Endodermal cell (in vitro differentiated cells): ENCODE data around the gene TNRC6C. TPM values are rescaled to one million over a fixed set of nuclear protein-coding genes. Genes with fewer than 3 reads are reported as not detected.
A peak's percentile ranks its signal among the peaks of the same experiment; 100 is the strongest.

Experiments
- DNase-seq: peaks from one replicate; pipeline ENCODE4 v3.0.0-alpha.2; 2017
- H3K27ac ChIP-seq: 2 replicates; pipeline ENCODE4 v1.5.1; 2013; ENCODE audit warnings: mild to moderate bottlenecking, low read depth, low read length, moderate library complexity
- H3K27me3 ChIP-seq: 2 replicates; pipeline ENCODE4 v1.6.1; 2013; ENCODE audit warnings: mild to moderate bottlenecking, low read length, moderate library complexity; ENCODE audit not compliant: insufficient read depth, control insufficient read depth, poor library complexity, severe bottlenecking
- H3K36me3 ChIP-seq: 2 replicates; pipeline ENCODE4 v1.7.0; 2013; ENCODE audit warnings: mild to moderate bottlenecking, low read length, moderate library complexity; ENCODE audit not compliant: control insufficient read depth, insufficient read depth
- H3K4me1 ChIP-seq: one replicate; pipeline ENCODE4 v1.7.0; 2013; ENCODE audit warnings: low read length; ENCODE audit not compliant: control insufficient read depth, insufficient read depth
- H3K4me3 ChIP-seq: 2 replicates; pipeline ENCODE4 v1.5.1; 2013; ENCODE audit warnings: mild to moderate bottlenecking, low read length, moderate library complexity
- H3K9ac ChIP-seq: 2 replicates; pipeline ENCODE4 v1.6.1; 2013; ENCODE audit warnings: mild to moderate bottlenecking, low read length, moderate library complexity; ENCODE audit not compliant: poor library complexity, severe bottlenecking; ENCODE audit errors: extremely low read depth
- H3K9me3 ChIP-seq: 2 replicates; pipeline ENCODE4 v1.6.1; 2013; ENCODE audit warnings: mild to moderate bottlenecking, low read length, moderate library complexity; ENCODE audit not compliant: control insufficient read depth
- H3K27ac Mint-ChIP-seq: 2 replicates; pipeline ENCODE4 v1.8.0; 2020; ENCODE audit warnings: mixed read lengths
- H3K27me3 Mint-ChIP-seq: 2 replicates; pipeline ENCODE4 v1.8.0; 2021; ENCODE audit warnings: mild to moderate bottlenecking, mixed read lengths; ENCODE audit not compliant: insufficient read depth
- H3K36me3 Mint-ChIP-seq: 2 replicates; pipeline ENCODE4 v1.8.0; 2020; ENCODE audit warnings: low read depth, mixed read lengths
- H3K4me1 Mint-ChIP-seq: 2 replicates; pipeline ENCODE4 v1.8.0; 2020; ENCODE audit warnings: mixed read lengths
- H3K4me3 Mint-ChIP-seq: 2 replicates; pipeline ENCODE4 v1.8.0; 2020; ENCODE audit warnings: mild to moderate bottlenecking, moderate library complexity, mixed read lengths
- H3K9me3 Mint-ChIP-seq: 2 replicates; pipeline ENCODE4 v1.8.0; 2020; ENCODE audit warnings: mild to moderate bottlenecking, mixed read lengths
- CTCF ChIP-seq: fragments of 200-600 bp; sonication (generic); conservative IDR thresholded peaks from 2 replicates; pipeline ENCODE4 v1.5.0; 2021; ENCODE audit warnings: antibody characterized with exemption, mild to moderate bottlenecking
- WGBS, 2 experiments: methylation state at CpG; one replicate each; pipeline versions ENCODE4 v1.1.5 to v1.1.7; 2013; ENCODE audit warnings: missing lambda C conversion rate in 2 of 2, mixed read lengths in 1 of 2; ENCODE audit not compliant: insufficient coverage in 1 of 2, insufficient read length in 1 of 2; 5-methylcytosine and 5-hydroxymethylcytosine counted together
- total RNA-seq, 2 donors: library from RNA; stranded (reverse); fragmentation: NEBNext Ultra II Directional in 1 of 2; extraction: Animal tissue kit (Norgen Biotek cat#: 25700) in 1 of 2; gene quantifications; 2 replicates in 1 of 2; 3 replicates in 1 of 2; pipeline ENCODE4 v1.2.1, GENCODE V29; 2021

The TNRC6C gene
- total RNA-seq, 2 donors from 2014 or later, result 22.4 to 40.2 TPM

GRCh38 chr17:78117027-78117981 is 158.8 kb downstream of the TNRC6C start:
- no peak overlapping the region for H3K9ac ChIP-seq
- Mint-ChIP-seq H3K4me3 (no peak overlapping the region), H3K36me3 (peaks cover 37% of the 10 kb centered on the region), H3K27me3 (no peaks in the 10 kb centered on the region), H3K4me1 (no peaks in the 10 kb centered on the region), H3K27ac (no peak overlapping the region), H3K9me3 (no peaks in the 10 kb centered on the region)
- no peaks in the 10 kb centered on the region for H3K27me3 ChIP-seq
- DNase-seq, result peak; percentile 88
- H3K4me3 ChIP-seq, result no peak overlapping the region
- TF ChIP-seq CTCF, result peak; percentile 84
- H3K9me3 ChIP-seq, result no peaks in the 10 kb centered on the region
- peaks cover 5% of the 10 kb centered on the region for H3K36me3 ChIP-seq
- WGBS, 2 experiments, result 90 to 93% methylated on average over 26 to 41 of the region's 41 CpGs
- no peak overlapping the region for H3K27ac ChIP-seq
- H3K4me1 ChIP-seq, result no peaks in the 10 kb centered on the region

GRCh38 chr17:78118801-78119241 is 160.3 kb downstream of the TNRC6C start:
- no peak for TF ChIP-seq CTCF
- Histone ChIP-seq H3K4me1 (no peaks in the 10 kb centered on the region), H3K9me3 (no peaks in the 10 kb centered on the region), H3K27me3 (no peaks in the 10 kb centered on the region), H3K36me3 (peaks cover 19% of the 10 kb centered on the region), H3K27ac (no peak overlapping the region), H3K9ac (no peak overlapping the region), H3K4me3 (no peak overlapping the region)
- H3K9me3 Mint-ChIP-seq, result no peaks in the 10 kb centered on the region
- peaks cover 41% of the 10 kb centered on the region for H3K36me3 Mint-ChIP-seq
- DNase-seq, result no peak
- no peak overlapping the region for H3K27ac Mint-ChIP-seq
- WGBS, 2 experiments, result 93 to 94% methylated on average over 3 to 14 of the region's 14 CpGs
- no peak overlapping the region for H3K4me3 Mint-ChIP-seq
- no peaks in the 10 kb centered on the region for H3K4me1 Mint-ChIP-seq
- no peaks in the 10 kb centered on the region for H3K27me3 Mint-ChIP-seq

- H3K9ac ChIP-seq, result no peak overlapping the region
- H3K9me3 ChIP-seq, result no peaks in the 10 kb centered on the region
- H3K4me3 ChIP-seq, result no peak overlapping the region
- WGBS, 2 experiments, result 90 to 95% methylated on average over 6 to 13 of the region's 13 CpGs
- H3K4me1 Mint-ChIP-seq, result no peaks in the 10 kb centered on the region
- no peaks in the 10 kb centered on the region for H3K4me1 ChIP-seq
- H3K4me3 Mint-ChIP-seq, result no peak overlapping the region
- H3K9me3 Mint-ChIP-seq, result no peaks in the 10 kb centered on the region
- H3K27me3 ChIP-seq, result no peaks in the 10 kb centered on the region
- no peak overlapping the region for H3K27ac ChIP-seq
- H3K27ac Mint-ChIP-seq, result no peak overlapping the region
- DNase-seq, result no peak
- no peak for TF ChIP-seq CTCF
- H3K27me3 Mint-ChIP-seq, result no peaks in the 10 kb centered on the region
- H3K36me3 Mint-ChIP-seq, result peaks cover 32% of the 10 kb centered on the region
- H3K36me3 ChIP-seq, result peaks cover 16% of the 10 kb centered on the region
Measured at GRCh38 chr17:78120537-78120936, 162.0 kb downstream of the TNRC6C start.
